Heart right ventricle (tissue), 16 donors: ENCODE measurements around the gene PLA2G2E. TPM values are rescaled to one million over a fixed set of nuclear protein-coding genes. Genes with fewer than 3 reads are reported as not detected.

Source experiments
- ATAC-seq, 8 donors: fragments of 200-7000 bp; cut with Tn5 transposase; one replicate each; pipeline ENCODE4 v1.9.1; 2020; ENCODE audit warnings: mild to moderate bottlenecking in 8 of 8, moderate library complexity in 8 of 8, moderate number of reproducible peaks in 1 of 8
- DNase-seq, 2 donors: peaks; one replicate each; pipeline ENCODE4 v3.0.0-alpha.2; 2020
- H3K27ac ChIP-seq, 10 donors: fragments of 200-600 bp; sonication (generic) in 2 of 10; one replicate each; pipeline versions ENCODE4 v1.5.0 to v1.8.0; 2020 to 2022; ENCODE audit warnings: mild to moderate bottlenecking in 3 of 10
- H3K27me3 ChIP-seq, 7 donors: fragments of 200-600 bp; one replicate each; pipeline ENCODE4 v1.8.0; 2021 to 2022; ENCODE audit warnings: mild to moderate bottlenecking in 2 of 7
- H3K36me3 ChIP-seq, 9 donors: fragments of 200-600 bp; sonication (generic) in 1 of 9; one replicate each; pipeline versions ENCODE4 v1.5.0 to v1.8.0; 2020 to 2022; ENCODE audit warnings: mild to moderate bottlenecking in 2 of 9
- H3K4me1 ChIP-seq, 9 donors: fragments of 200-600 bp; sonication (generic) in 1 of 9; one replicate each; pipeline versions ENCODE4 v1.5.0 to v1.8.0; 2020 to 2022; ENCODE audit warnings: mild to moderate bottlenecking in 4 of 9
- H3K4me3 ChIP-seq, 10 donors: fragments of 200-600 bp; sonication (generic) in 2 of 10; one replicate each; pipeline versions ENCODE4 v1.5.0 to v1.8.0; 2020 to 2022; ENCODE audit warnings: mild to moderate bottlenecking in 7 of 10, moderate library complexity in 2 of 10
- H3K9me3 ChIP-seq, 11 donors: fragments of 200-600 bp in 10 of 11; sonication (generic) in 2 of 11; one replicate each; pipeline versions ENCODE4 v1.5.0 to v1.8.0; 2013 to 2022; ENCODE audit warnings: mild to moderate bottlenecking in 2 of 11, control low read depth in 1 of 11, moderate library complexity in 1 of 11
- WGBS, 2 donors: extraction: QIAGEN DNeasy Blood & Tissue Kit; methylation state at CpG; one replicate each; pipeline ENCODE4 v1.1.7; 2013; ENCODE audit warnings: inconsistent platforms in 1 of 2; 5-methylcytosine and 5-hydroxymethylcytosine counted together
- intact Hi-C, 10 donors: fragments of 100-400 bp; cut with DNase I; formaldehyde crosslinking; loops; one replicate each; pipeline versions ENCODE4 v1.11.1 to v1.14.2; 2022
- polyA plus RNA-seq, 2 donors: library from polyadenylated mRNA; stranded (reverse); fragments of 200-250 nt; gene quantifications; one replicate each; pipeline ENCODE4 v1.2.3, GENCODE V29; 2013
- total RNA-seq, 10 donors: library from RNA; stranded (reverse); fragmentation: NEBNext Ultra II Directional in 3 of 10; extraction: Animal tissue kit (Norgen Biotek cat#: 25700) in 3 of 10; gene quantifications; one replicate each; pipeline versions ENCODE4 v1.2.1 to v1.2.4, GENCODE V29; 2021 to 2023
- TF ChIP-seq, protein P1 (sequence below), 9 donors: fragments of 200-600 bp; sonication (generic) in 2 of 9; IDR thresholded peaks; one replicate each; pipeline versions ENCODE4 v1.5.0 to v1.8.0; 2021 to 2022; ENCODE audit warnings: antibody characterized with exemption in 9 of 9, mild to moderate bottlenecking in 5 of 9, moderate library complexity in 1 of 9
- donor health status: Arrhythmogenic right ventricular cardiomyopathy.
- donor health status: ischemic (EF 13 %, LVEDD 7.1; RV severe dilation, severe dysfunction).
- donor health status: healthy with polysubstance abuse.
- donor health status: DM: no; HTN: yes; CAD: no.
- donor health status: DM: no; HTN: no; CAD: no.
- donor health status: ischemic (EF 25% LVEDD 6.9; RV normal size, moderate dysfunction).
- donor health status: ischemic (EF 25% LVEDD 5.7; RV mildly dilated, moderate dysfunction).
- donor health status: healthy.
- donor health status: DM: yes; HTN: yes; CAD: no.
- donor health status: Ischemic cardiomyopathy.
- donor health status: ischemic (EF 35%, LVEDD 5.7; RV mildly dilated, moderate dysfunction).
- donor health status: nonischemic (EF 11% LVEDD 7.7; RV severe dilation, severe dysfunction).
- donor health status: DM: yes; HTN: yes; CAD: no.
- donor health status: PGD.
- donor health status: ischemic (EF 29% LVEDD 5.4; RV normal size, mild dysfunction).
- donor health status: nonischemic (EF 23%, LVEDD 6.1; RV moderate dilation, normal function).

Gene PLA2G2E
- total and polyA plus RNA-seq, 12 donors, result not detected

DNA sequence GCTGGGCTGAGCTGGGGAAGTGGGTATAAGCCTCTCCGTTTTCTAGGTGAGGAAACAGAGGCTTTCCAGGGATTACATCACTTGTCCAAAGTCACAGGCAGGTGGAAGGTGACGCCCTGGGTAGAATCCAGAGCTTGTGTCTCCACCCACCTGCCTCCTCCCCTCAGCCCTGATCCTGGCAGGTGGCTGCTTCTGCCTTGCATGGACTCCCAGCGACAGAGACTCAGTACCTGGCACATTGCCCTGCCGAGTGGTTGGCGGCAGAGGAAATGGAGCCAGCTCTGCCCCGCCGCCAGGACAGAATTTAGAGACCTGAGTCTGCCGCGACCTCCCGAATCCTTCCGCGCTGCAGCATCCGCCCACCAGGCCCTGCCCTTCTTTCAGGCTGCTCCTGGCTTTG lies 2.1 kb downstream of the PLA2G2E start:
- Histone ChIP-seq H3K27ac (no peak overlapping the region), H3K36me3 (no peaks in the 10 kb centered on the region), H3K4me3 (no peak overlapping the region), H3K27me3 (peaks cover 0 to 17% (median 0%) of the 10 kb centered on the region in 7 donors), H3K9me3 (no peaks in the 10 kb centered on the region), H3K4me1 (peaks cover 0 to 10% (median 0%) of the 10 kb centered on the region in 9 donors)
- no peak for ATAC-seq
- 81 to 90% methylated on average over 13 of the region's 13 CpGs for WGBS, 2 donors
- TF ChIP-seq, protein P1, sequence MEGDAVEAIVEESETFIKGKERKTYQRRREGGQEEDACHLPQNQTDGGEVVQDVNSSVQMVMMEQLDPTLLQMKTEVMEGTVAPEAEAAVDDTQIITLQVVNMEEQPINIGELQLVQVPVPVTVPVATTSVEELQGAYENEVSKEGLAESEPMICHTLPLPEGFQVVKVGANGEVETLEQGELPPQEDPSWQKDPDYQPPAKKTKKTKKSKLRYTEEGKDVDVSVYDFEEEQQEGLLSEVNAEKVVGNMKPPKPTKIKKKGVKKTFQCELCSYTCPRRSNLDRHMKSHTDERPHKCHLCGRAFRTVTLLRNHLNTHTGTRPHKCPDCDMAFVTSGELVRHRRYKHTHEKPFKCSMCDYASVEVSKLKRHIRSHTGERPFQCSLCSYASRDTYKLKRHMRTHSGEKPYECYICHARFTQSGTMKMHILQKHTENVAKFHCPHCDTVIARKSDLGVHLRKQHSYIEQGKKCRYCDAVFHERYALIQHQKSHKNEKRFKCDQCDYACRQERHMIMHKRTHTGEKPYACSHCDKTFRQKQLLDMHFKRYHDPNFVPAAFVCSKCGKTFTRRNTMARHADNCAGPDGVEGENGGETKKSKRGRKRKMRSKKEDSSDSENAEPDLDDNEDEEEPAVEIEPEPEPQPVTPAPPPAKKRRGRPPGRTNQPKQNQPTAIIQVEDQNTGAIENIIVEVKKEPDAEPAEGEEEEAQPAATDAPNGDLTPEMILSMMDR (IDR thresholded peaks at IDR 0.05), result no peak
- intact Hi-C loops, result loop anchor here in 4 of 10 donors (5.0 to 10.0 kb wide), 3 partner anchors 281 to 573 kb away; no protein-coding TSS in a partner anchor
- DNase-seq, result no peak

DNA sequence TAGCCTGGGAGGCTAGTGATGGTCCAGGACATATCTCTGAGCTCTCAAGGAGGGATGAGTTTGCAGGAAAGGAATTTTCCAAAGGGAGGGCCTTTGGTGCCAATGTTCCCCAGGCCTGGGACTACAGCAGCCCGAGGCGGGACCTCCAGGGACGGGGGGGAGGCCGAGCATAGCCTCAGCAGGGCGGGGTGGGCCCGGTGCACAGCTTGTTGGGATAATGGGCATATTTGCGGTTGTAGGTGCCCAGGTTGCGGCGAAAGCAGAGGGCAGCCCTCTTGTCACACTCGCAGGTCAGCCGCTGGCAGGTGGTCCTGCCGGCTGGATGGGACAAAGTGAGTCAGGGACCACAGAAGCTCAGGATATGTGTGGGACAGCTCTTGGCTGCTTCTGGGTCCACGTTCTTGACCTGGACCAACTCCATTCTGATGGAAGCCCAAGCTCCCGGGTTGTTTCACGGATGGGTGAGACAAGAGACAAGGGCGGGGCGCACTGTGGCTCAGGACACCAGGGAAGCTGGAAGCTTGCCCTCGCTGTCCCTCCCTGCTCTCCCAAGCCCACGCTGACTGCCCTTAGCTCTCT lies 3.2 kb downstream of the PLA2G2E start:
- H3K27ac ChIP-seq, result no peak overlapping the region
- DNase-seq (no peak), ATAC-seq (no peak)
- TF ChIP-seq, protein P1 (IDR thresholded peaks at IDR 0.05), result no peak
- H3K9me3 ChIP-seq, result no peaks in the 10 kb centered on the region
- no peak overlapping the region for H3K4me3 ChIP-seq
- 89 to 91% methylated on average over 19 of the region's 19 CpGs for WGBS, 2 donors
- peaks cover 0 to 10% (median 0%) of the 10 kb centered on the region in 9 donors for H3K4me1 ChIP-seq
- peaks cover 0 to 3% (median 0%) of the 10 kb centered on the region in 9 donors for H3K36me3 ChIP-seq
- intact Hi-C loops, result loop anchor here in 4 of 10 donors (5.0 to 10.0 kb wide), 3 partner anchors 282 to 575 kb away; no protein-coding TSS in a partner anchor
- H3K27me3 ChIP-seq, result peaks cover 0 to 17% (median 0%) of the 10 kb centered on the region in 7 donors

GRCh38 chr1:19918057-19918456 lies 5.4 kb downstream of the PLA2G2E start:
- Histone ChIP-seq H3K27ac (peak overlapping the region in 1 of 10 donors; percentile 17), H3K9me3 (no peaks in the 10 kb centered on the region), H3K27me3 (peaks cover 0 to 8% (median 0%) of the 10 kb centered on the region in 7 donors), H3K4me3 (no peak overlapping the region), H3K4me1 (peaks cover 0 to 10% (median 0%) of the 10 kb centered on the region in 9 donors), H3K36me3 (peaks cover 0 to 23% (median 5%) of the 10 kb centered on the region in 9 donors)
- WGBS, 2 donors, result 10 to 12% methylated on average over 6 of the region's 6 CpGs
- TF ChIP-seq, protein P1 (IDR thresholded peaks at IDR 0.05), result peak; percentile 80 to 92 (median 90)
- DNase-seq, result peak; percentile 75 to 80
- intact Hi-C loops, result loop anchor here (1.0 to 5.0 kb wide), 10 partner anchors 49 to 577 kb away; no protein-coding TSS in a partner anchor
- ATAC-seq, result peak; percentile 49 to 87 (median 82)

DNA sequence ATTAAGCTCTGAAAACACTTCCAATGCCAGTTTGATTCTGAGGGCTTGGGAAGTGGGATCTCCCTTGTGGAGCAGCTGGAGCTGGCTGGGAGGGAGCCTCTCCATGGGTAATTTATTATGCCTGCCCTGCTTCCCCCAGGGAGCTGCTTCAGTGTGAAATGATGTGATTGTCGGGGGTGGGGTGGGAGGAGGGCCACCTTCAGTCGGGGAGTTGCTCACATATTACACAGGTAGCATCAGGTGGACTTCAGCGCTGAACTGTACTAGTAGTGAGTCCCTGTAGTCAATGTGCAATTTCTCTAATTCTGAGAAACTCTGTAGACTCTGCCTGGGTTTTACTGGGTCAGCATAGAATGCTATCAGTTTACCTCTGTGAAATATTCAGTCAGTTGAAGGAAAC lies 12.8 kb downstream of the PLA2G2E start:
- H3K36me3 ChIP-seq, result peaks cover 0 to 97% (median 22%) of the 10 kb centered on the region in 9 donors
- no peaks in the 10 kb centered on the region for H3K27me3 ChIP-seq
- no peaks in the 10 kb centered on the region for H3K9me3 ChIP-seq
- no peak overlapping the region for H3K4me3 ChIP-seq
- TF ChIP-seq, protein P1 (IDR thresholded peaks at IDR 0.05), result no peak
- ATAC-seq (no peak), DNase-seq (no peak)
- intact Hi-C loops, result no loop called here
- 93 to 94% methylated on average over 3 of the region's 3 CpGs for WGBS, 2 donors
- no peak overlapping the region for H3K27ac ChIP-seq
- no peaks in the 10 kb centered on the region for H3K4me1 ChIP-seq
